AG04450 (cell line): Measurements from ENCODE around the gene LIPC. TPM values are rescaled to one million over a fixed set of nuclear protein-coding genes. Genes with fewer than 3 reads are reported as not detected.

ENCODE experiments used
- CTCF ChIA-PET: fragments of 300-600, 350-600 bp; formaldehyde crosslinking; extraction: SDS; loops from one replicate; lab custom pipeline; 2022; ENCODE audit warnings: antibody characterized with exemption, inconsistent platforms; lab: Charles Lee
- POLR2A ChIA-PET: fragments of 350-600 bp; formaldehyde crosslinking; extraction: SDS; loops from one replicate; lab custom pipeline; 2021; ENCODE audit warnings: antibody characterized with exemption, inconsistent platforms; lab: Yijun Ruan, JAX
- DNase-seq: peaks from one replicate; pipeline ENCODE4 v3.0.0-alpha.2; 2011; ENCODE audit warnings: low read depth, low spot score
- H3K27ac ChIP-seq: one replicate; pipeline ENCODE4 v1.5.1; 2012; ENCODE audit warnings: low read depth, low read length, control low read depth
- H3K27me3 ChIP-seq: one replicate; pipeline ENCODE4 v1.6.0; 2012; ENCODE audit warnings: low read length; ENCODE audit not compliant: control insufficient read depth, insufficient read depth
- H3K4me3 ChIP-seq: 2 replicates; pipeline ENCODE4 v1.5.1; 2011; ENCODE audit warnings: mild to moderate bottlenecking, low read depth, low read length, control low read depth
- H3K9me3 ChIP-seq: 2 replicates; pipeline ENCODE4 v1.5.1; 2012; ENCODE audit warnings: low read length; ENCODE audit not compliant: control insufficient read depth, insufficient read depth
- CTCF ChIP-seq: IDR thresholded peaks from 2 replicates; pipeline ENCODE4 v1.5.1; 2011; ENCODE audit warnings: low read depth, low read length, control low read depth, inconsistent platforms
- polyA plus RNA-seq: library from polyadenylated mRNA; depleted of rRNA; stranded (reverse); fragments of >200 nt; gene quantifications from 2 replicates; pipeline ENCODE4 v1.2.3, GENCODE V29; 2011

LIPC gene
- polyA plus RNA-seq, 1 experiment = 0.82 TPM

GRCh38 chr15:58489289-58490085, 57.7 kb downstream of the LIPC start:
- Histone ChIP-seq H3K4me3 (no peak overlapping the region), H3K27ac (no peak overlapping the region), H3K27me3 (no peaks in the 10 kb centered on the region), H3K9me3 (peaks cover 15% of the 10 kb centered on the region)
- ChIA-PET POLR2A (no interaction called here), CTCF (no interaction called here)
- no peak for DNase-seq
- no peak for TF ChIP-seq CTCF

GRCh38 chr15:58490086-58490887, 58.5 kb downstream of the LIPC start:
- TF ChIP-seq CTCF = no peak
- Histone ChIP-seq H3K27ac (no peak overlapping the region), H3K9me3 (peaks cover 15% of the 10 kb centered on the region), H3K27me3 (no peaks in the 10 kb centered on the region), H3K4me3 (no peak overlapping the region)
- ChIA-PET POLR2A (no interaction called here), CTCF (no interaction called here)
- no peak for DNase-seq

GRCh38 chr15:58490888-58491473, 59.2 kb downstream of the LIPC start:
- ChIA-PET CTCF (no interaction called here), POLR2A (no interaction called here)
- no peak for TF ChIP-seq CTCF
- no peak overlapping the region for H3K27ac ChIP-seq
- no peak overlapping the region for H3K4me3 ChIP-seq
- no peak for DNase-seq
- peaks cover 15% of the 10 kb centered on the region for H3K9me3 ChIP-seq
- H3K27me3 ChIP-seq = no peaks in the 10 kb centered on the region

GRCh38 chr15:58491499-58492202, 59.9 kb downstream of the LIPC start:
- CTCF ChIA-PET = interaction anchor here (0.5 kb wide), 1 partner anchor 20 kb away, joined by 3 read pairs; no protein-coding TSS in a partner anchor
- no peak for DNase-seq
- Histone ChIP-seq H3K27ac (no peak overlapping the region), H3K27me3 (no peaks in the 10 kb centered on the region), H3K4me3 (no peak overlapping the region), H3K9me3 (peaks cover 15% of the 10 kb centered on the region)
- no peak for TF ChIP-seq CTCF
- POLR2A ChIA-PET = interaction anchor here (0.6 kb wide), 1 partner anchor 306 kb away, joined by 3 read pairs; no protein-coding TSS in a partner anchor
